SU-DHL-6 (cell line): ENCODE measurements around the gene FAM124B.
"Not testable (repeated sequence)": the region's sequence is repeated elsewhere in the genome, so short reads cannot be mapped to it uniquely, and the experiment has no call there.

Source experiments
- H2AFZ ChIP-seq: fragments of 200-600 bp; sonication (generic); 2 replicates; pipeline ENCODE4 v1.6.1; 2014; ENCODE audit warnings: low read depth, mild to moderate bottlenecking, moderate library complexity, mixed read lengths, antibody characterized with exemption, low read length; ENCODE audit not compliant: severe bottlenecking
- H3F3A ChIP-seq: fragments of 200-600 bp; shearing (Covaris generic); 2 replicates; pipeline ENCODE4 v1.6.0; 2016; ENCODE audit warnings: antibody characterized with exemption, mild to moderate bottlenecking; ENCODE audit not compliant: insufficient read depth
- H3K27ac ChIP-seq: fragments of 200-600 bp; sonication (generic); 2 replicates; pipeline ENCODE4 v1.5.1; 2016; ENCODE audit warnings: low read depth, mild to moderate bottlenecking, low read length, moderate library complexity, mixed read lengths
- H3K27me3 ChIP-seq: fragments of 200-600 bp; sonication (generic), shearing (Covaris generic); 2 replicates; pipeline ENCODE4 v1.6.0; 2014; ENCODE audit warnings: mild to moderate bottlenecking, low read length
- H3K36me3 ChIP-seq: fragments of 200-600 bp; sonication (generic); 2 replicates; pipeline ENCODE4 v1.6.1; 2014; ENCODE audit warnings: mild to moderate bottlenecking, low read length, mixed read lengths
- H3K4me2 ChIP-seq: fragments of 300-600, 200-600 bp; shearing (Covaris generic), sonication (generic); 2 replicates; pipeline ENCODE4 v1.6.0; 2014; ENCODE audit warnings: low read length, low read depth, mild to moderate bottlenecking; ENCODE audit not compliant: poor library complexity, severe bottlenecking
- H3K4me3 ChIP-seq: fragments of 200-600 bp; sonication (generic); 2 replicates; pipeline ENCODE4 v1.5.1; 2014; ENCODE audit warnings: antibody characterized with exemption, low read length, mild to moderate bottlenecking, mixed read lengths; ENCODE audit not compliant: insufficient read depth, poor library complexity, severe bottlenecking
- H3K79me2 ChIP-seq: fragments of 200-600 bp; sonication (generic); 2 replicates; pipeline ENCODE4 v1.6.1; 2014; ENCODE audit warnings: mild to moderate bottlenecking, low read length, moderate library complexity; ENCODE audit not compliant: insufficient read depth
- H3K9ac ChIP-seq: fragments of 200-600 bp; sonication (generic); 2 replicates; pipeline ENCODE4 v1.7.0; 2014; ENCODE audit warnings: mild to moderate bottlenecking, low read length
- H3K9me2 ChIP-seq: fragments of 200-600 bp; sonication (generic); replicated peaks from 2 replicates; pipeline ENCODE4 v1.6.1; 2014; ENCODE audit warnings: low read length; ENCODE audit not compliant: insufficient read depth
- H3K9me3 ChIP-seq: fragments of 200-600 bp; sonication (generic); 2 replicates; pipeline ENCODE4 v1.6.1; 2014; ENCODE audit warnings: low read length, mixed read lengths; ENCODE audit not compliant: insufficient read depth
- H4K20me1 ChIP-seq: fragments of 200-600 bp; sonication (generic); 2 replicates; pipeline ENCODE4 v1.6.1; 2014; ENCODE audit warnings: low read depth, mild to moderate bottlenecking, antibody characterized with exemption, low read length, moderate library complexity, mixed read lengths
- CTCF ChIP-seq: fragments of 200-600 bp; sonication (generic); IDR thresholded peaks from one replicate; pipeline ENCODE4 v1.5.1; 2017; ENCODE audit warnings: antibody characterized with exemption, mild to moderate bottlenecking, low read length, moderate library complexity; ENCODE audit not compliant: insufficient read depth, poor library complexity, severe bottlenecking
- EZH2phosphoT487 ChIP-seq: fragments of 200-600 bp; sonication (generic), shearing (Covaris generic); conservative IDR thresholded peaks from 2 replicates; pipeline ENCODE4 v1.6.1; 2018; ENCODE audit warnings: mild to moderate bottlenecking, antibody characterized with exemption, low read length, moderate library complexity, mixed read lengths

The FAM124B gene

GRCh38 chr2:224389317-224389716, 12.6 kb downstream of the FAM124B start:
- no peaks in the 10 kb centered on the region for H3K9me2 ChIP-seq
- H3K27ac ChIP-seq = no peak overlapping the region
- no peaks in the 10 kb centered on the region for H3K9me3 ChIP-seq
- H3F3A ChIP-seq = no peaks in the 10 kb centered on the region
- no peak overlapping the region for H3K9ac ChIP-seq
- no peaks in the 10 kb centered on the region for H3K79me2 ChIP-seq
- H3K36me3 ChIP-seq = no peaks in the 10 kb centered on the region
- H4K20me1 ChIP-seq = no peaks in the 10 kb centered on the region
- no peaks in the 10 kb centered on the region for H3K27me3 ChIP-seq
- TF ChIP-seq CTCF = no peak
- no peak for TF ChIP-seq EZH2phosphoT487
- no peak overlapping the region for H3K4me3 ChIP-seq
- H3K4me2 ChIP-seq = no peak overlapping the region
- H2AFZ ChIP-seq = no peak overlapping the region

DNA sequence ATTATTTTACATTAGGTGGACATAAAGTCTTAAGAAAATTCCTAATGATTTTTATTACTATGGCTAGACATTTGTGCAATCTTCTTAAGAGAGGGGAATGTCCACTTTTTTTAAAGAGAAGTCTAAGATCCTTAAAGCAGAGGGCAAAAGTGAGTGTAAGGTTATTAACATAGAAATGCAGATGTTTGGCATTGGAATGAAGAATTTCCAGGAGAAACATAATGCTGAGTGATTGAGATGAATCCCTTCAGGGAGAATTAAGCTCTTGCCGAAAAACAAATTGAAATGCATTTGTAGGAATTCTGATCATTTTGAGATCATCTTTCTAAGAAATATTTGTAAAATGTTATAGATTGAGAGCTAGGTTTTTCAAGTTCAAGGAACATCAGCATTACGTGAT, 15.0 kb downstream of the FAM124B start:
- Histone ChIP-seq H3K79me2 (no peaks in the 10 kb centered on the region), H3K9me2 (no peaks in the 10 kb centered on the region), H3K4me3 (no peak overlapping the region), H3K27me3 (no peaks in the 10 kb centered on the region), H3K9ac (no peak overlapping the region), H3F3A (no peaks in the 10 kb centered on the region), H3K4me2 (no peak overlapping the region), H4K20me1 (no peaks in the 10 kb centered on the region), H3K9me3 (no peaks in the 10 kb centered on the region), H2AFZ (no peak overlapping the region), H3K27ac (no peak overlapping the region), H3K36me3 (no peaks in the 10 kb centered on the region)
- TF ChIP-seq EZH2phosphoT487 = no peak
- no peak for TF ChIP-seq CTCF

- no peak overlapping the region for H3K4me2 ChIP-seq
- H3K27me3 ChIP-seq = no peaks in the 10 kb centered on the region
- no peaks in the 10 kb centered on the region for H3F3A ChIP-seq
- H3K79me2 ChIP-seq = no peaks in the 10 kb centered on the region
- no peak overlapping the region for H3K4me3 ChIP-seq
- H3K27ac ChIP-seq = no peak overlapping the region
- TF ChIP-seq EZH2phosphoT487 (no peak), CTCF (no peak)
- no peaks in the 10 kb centered on the region for H3K9me3 ChIP-seq
- H3K9me2 ChIP-seq = no peaks in the 10 kb centered on the region
- no peak overlapping the region for H3K9ac ChIP-seq
- no peak overlapping the region for H2AFZ ChIP-seq
- no peaks in the 10 kb centered on the region for H4K20me1 ChIP-seq
- no peaks in the 10 kb centered on the region for H3K36me3 ChIP-seq
These were observed 18.8 kb downstream of the FAM124B start for GRCh38 chr2:224382973-224383555.

DNA sequence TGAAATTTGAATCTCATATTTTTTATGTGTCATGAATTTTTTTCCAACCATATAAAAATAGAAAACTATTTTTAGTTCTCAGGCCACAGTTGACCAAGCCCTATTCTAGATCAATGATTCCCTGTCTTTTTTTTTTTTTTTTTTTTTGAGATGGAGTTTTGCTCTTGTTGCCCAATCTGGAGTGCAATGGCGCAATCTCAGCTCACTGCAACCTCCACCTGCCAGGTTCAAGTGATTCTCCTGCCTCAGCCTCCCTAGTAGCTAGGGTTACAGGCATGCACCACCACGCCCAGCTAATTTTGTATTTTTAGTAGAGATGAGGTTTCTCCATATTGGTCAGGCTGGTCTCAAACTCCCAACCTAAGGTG, 19.6 kb downstream of the FAM124B start:
- not testable (repeated sequence) for H3K4me3 ChIP-seq, H4K20me1 ChIP-seq, H2AFZ ChIP-seq, H3K79me2 ChIP-seq, H3F3A ChIP-seq, H3K9ac ChIP-seq, H3K9me3 ChIP-seq, H3K36me3 ChIP-seq, H3K27ac ChIP-seq, H3K4me2 ChIP-seq, H3K27me3 ChIP-seq, H3K9me2 ChIP-seq
